Stomach (tissue), 4 donors: ENCODE results near the gene CHST13.

ENCODE experiments used
- POLR2A ChIP-seq, 4 donors: fragments of 450-650 bp; IDR thresholded peaks; one replicate each; pipeline ENCODE4 v1.6.1; 2016; ENCODE audit warnings: antibody characterized with exemption in 4 of 4, control low read depth in 2 of 4, mild to moderate bottlenecking in 1 of 4, moderate library complexity in 1 of 4
- TF ChIP-seq, protein P1 (sequence below), 7 experiments: fragments of 450-650 bp in 4 of 7; fragments of 200-600 bp in 3 of 7; sonication (generic) in 3 of 7; IDR thresholded peaks; one replicate each; pipeline ENCODE4 v1.5.1; 2016 to 2019; ENCODE audit warnings: antibody characterized with exemption in 7 of 7, control low read depth in 2 of 7, mild to moderate bottlenecking in 1 of 7

DNA sequence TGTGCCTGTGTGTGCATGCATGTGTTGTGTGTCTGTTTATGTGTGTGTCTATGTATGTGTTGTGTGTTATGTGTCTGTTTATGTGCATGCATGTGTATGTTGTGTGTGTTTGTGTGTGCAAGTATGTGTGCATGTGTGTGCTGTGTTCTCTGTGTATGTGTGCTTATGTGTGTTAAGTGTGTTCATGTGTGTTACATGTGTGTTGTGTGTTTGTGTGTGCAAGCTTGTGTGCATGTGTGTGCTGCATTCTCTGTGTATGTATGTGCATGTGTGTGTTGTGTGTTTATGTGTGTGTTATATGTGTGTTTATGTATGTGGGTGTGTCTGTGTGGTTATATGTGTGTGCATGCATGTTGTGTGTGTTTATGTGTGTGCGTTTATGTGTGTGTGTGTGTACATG lies 21.3 kb upstream of the CHST13 start:
- TF ChIP-seq, protein P1, sequence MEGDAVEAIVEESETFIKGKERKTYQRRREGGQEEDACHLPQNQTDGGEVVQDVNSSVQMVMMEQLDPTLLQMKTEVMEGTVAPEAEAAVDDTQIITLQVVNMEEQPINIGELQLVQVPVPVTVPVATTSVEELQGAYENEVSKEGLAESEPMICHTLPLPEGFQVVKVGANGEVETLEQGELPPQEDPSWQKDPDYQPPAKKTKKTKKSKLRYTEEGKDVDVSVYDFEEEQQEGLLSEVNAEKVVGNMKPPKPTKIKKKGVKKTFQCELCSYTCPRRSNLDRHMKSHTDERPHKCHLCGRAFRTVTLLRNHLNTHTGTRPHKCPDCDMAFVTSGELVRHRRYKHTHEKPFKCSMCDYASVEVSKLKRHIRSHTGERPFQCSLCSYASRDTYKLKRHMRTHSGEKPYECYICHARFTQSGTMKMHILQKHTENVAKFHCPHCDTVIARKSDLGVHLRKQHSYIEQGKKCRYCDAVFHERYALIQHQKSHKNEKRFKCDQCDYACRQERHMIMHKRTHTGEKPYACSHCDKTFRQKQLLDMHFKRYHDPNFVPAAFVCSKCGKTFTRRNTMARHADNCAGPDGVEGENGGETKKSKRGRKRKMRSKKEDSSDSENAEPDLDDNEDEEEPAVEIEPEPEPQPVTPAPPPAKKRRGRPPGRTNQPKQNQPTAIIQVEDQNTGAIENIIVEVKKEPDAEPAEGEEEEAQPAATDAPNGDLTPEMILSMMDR (IDR thresholded peaks at IDR 0.05) = no peak
- peak in 1 of 4 donors; percentile 18 for TF ChIP-seq POLR2A (IDR thresholded peaks at IDR 0.05)
